ENCODE results near the gene SMAD6. TPM values are rescaled to one million over a fixed set of nuclear protein-coding genes. Genes with fewer than 3 reads are reported as not detected.

SMAD6 gene
- total and polyA plus RNA-seq, 2 experiments from 2014 or later, result 26.6 to 35.4 TPM

DNA sequence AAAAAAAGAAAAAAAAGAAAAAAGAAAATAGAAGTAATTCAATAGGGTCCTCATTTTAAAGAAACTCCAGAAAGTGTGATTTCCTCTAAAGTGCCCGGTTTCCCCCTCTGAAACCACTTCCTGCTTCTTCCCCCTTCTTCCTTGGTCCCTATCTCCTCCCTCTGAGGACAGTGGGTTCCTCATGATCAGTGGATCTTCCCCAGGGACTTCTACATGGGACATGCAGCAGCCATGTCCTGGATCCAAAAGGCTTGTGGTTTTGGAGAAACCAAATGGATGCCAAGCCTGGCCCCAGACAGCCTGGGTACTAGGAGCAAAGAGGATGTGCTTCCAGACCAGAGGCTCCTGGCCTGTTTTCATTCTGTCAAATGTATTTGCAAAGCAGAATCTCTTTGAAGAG lies 26.6 kb upstream of the SMAD6 start:
- DNase-seq (ENCODE audit: low spot score), result no peak
- no peak overlapping the region for H3K4me2 ChIP-seq
- H3K27ac ChIP-seq, result no peak overlapping the region
- 60% methylated on average over 1 of the region's 1 CpG for WGBS (ENCODE audit: low lambda C conversion rate, missing lambda C conversion rate)
- peaks cover 22% of the 10 kb centered on the region for H3K4me1 ChIP-seq (ENCODE audit: insufficient read depth)
- H3K9me3 ChIP-seq (ENCODE audit: low read depth), result no peaks in the 10 kb centered on the region
- H3K79me2 ChIP-seq, result no peaks in the 10 kb centered on the region
- no peaks in the 10 kb centered on the region for H3K27me3 ChIP-seq
- no peaks in the 10 kb centered on the region for H3K36me3 ChIP-seq (replicated peaks; ENCODE audit: insufficient read depth, low read depth)
- TF ChIP-seq EZH2 (IDR thresholded peaks at IDR 0.05; ENCODE audit: borderline replicate concordance) (no peak), EZH2phosphoT487 (IDR thresholded peaks at IDR 0.05; ENCODE audit: low read depth, severe bottlenecking, unreplicated experiment) (no peak)
- TF ChIP-seq, protein P1, sequence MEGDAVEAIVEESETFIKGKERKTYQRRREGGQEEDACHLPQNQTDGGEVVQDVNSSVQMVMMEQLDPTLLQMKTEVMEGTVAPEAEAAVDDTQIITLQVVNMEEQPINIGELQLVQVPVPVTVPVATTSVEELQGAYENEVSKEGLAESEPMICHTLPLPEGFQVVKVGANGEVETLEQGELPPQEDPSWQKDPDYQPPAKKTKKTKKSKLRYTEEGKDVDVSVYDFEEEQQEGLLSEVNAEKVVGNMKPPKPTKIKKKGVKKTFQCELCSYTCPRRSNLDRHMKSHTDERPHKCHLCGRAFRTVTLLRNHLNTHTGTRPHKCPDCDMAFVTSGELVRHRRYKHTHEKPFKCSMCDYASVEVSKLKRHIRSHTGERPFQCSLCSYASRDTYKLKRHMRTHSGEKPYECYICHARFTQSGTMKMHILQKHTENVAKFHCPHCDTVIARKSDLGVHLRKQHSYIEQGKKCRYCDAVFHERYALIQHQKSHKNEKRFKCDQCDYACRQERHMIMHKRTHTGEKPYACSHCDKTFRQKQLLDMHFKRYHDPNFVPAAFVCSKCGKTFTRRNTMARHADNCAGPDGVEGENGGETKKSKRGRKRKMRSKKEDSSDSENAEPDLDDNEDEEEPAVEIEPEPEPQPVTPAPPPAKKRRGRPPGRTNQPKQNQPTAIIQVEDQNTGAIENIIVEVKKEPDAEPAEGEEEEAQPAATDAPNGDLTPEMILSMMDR (IDR thresholded peaks at IDR 0.05; ENCODE audit: poor library complexity), result no peak
- H3K4me3 ChIP-seq, result no peak overlapping the region
- no peak overlapping the region for H2AFZ ChIP-seq
- no peaks in the 10 kb centered on the region for H4K20me1 ChIP-seq (ENCODE audit: insufficient read depth, poor library complexity, severe bottlenecking)
- H3K9me2 ChIP-seq (replicated peaks; ENCODE audit: insufficient read depth), result no peaks in the 10 kb centered on the region

DNA sequence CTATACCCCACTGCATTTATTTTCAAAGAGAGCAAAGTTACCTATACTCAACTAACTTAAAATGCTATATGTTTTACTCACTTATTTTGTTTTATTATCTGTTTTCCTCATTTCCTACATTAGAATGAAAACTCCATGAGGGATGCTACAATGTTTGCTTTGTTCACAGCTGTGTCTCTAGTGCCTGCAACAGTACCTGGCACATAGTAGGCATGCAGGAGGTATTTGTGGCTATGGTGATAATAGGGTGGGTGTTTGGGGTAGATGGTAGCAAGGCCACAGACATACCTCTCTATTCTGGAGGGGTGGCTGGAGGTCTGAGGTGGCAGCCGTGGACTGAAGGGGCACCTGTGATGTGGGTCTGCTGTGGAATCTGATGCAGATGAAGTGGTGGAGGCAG lies 24.7 kb upstream of the SMAD6 start:
- Histone ChIP-seq H3K9me2 (replicated peaks; ENCODE audit: insufficient read depth) (no peaks in the 10 kb centered on the region), H4K20me1 (ENCODE audit: insufficient read depth, poor library complexity, severe bottlenecking) (no peaks in the 10 kb centered on the region), H3K4me2 (no peak overlapping the region), H3K27ac (no peak overlapping the region), H3K4me3 (no peak overlapping the region), H3K27me3 (no peaks in the 10 kb centered on the region), H3K4me1 (ENCODE audit: insufficient read depth) (peaks cover 28% of the 10 kb centered on the region), H2AFZ (no peak overlapping the region), H3K79me2 (no peaks in the 10 kb centered on the region), H3K9me3 (ENCODE audit: low read depth) (no peaks in the 10 kb centered on the region), H3K36me3 (replicated peaks; ENCODE audit: insufficient read depth, low read depth) (no peaks in the 10 kb centered on the region)
- TF ChIP-seq EZH2 (IDR thresholded peaks at IDR 0.05; ENCODE audit: borderline replicate concordance), result no peak
- TF ChIP-seq, protein P1 (IDR thresholded peaks at IDR 0.05; ENCODE audit: poor library complexity), result no peak
- 94% methylated on average over 1 of the region's 1 CpG for WGBS (ENCODE audit: low lambda C conversion rate, missing lambda C conversion rate)
- DNase-seq (ENCODE audit: low spot score), result no peak

DNA sequence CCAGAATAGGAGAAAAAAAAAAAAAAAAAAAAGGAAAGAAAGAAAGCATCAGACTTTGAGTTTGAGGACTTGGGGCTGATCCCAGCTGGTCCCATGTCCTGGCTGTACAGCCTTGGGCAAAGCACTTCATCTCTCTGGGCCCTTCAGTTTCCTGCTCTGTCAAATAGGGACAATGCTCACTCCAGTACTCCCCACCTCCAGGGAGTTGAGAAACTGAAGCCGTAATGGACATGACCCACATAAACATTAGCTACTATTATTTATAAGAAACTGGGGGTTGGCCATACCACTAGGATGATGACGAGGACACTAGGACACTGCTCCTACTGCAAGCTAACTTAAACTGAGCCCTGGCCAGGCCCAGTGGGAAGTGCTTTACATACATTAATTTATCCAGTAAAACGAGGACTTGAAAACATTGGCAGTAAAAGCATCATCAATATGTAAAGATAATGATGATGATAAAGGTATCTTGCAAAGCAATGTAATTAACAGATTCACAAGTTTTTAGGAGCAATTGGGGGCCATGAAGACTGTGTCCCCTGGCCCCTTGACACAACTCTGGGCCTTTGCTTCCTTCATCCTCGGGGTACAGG lies 22.9 kb upstream of the SMAD6 start:
- Histone ChIP-seq H3K27me3 (no peaks in the 10 kb centered on the region), H4K20me1 (ENCODE audit: insufficient read depth, poor library complexity, severe bottlenecking) (no peaks in the 10 kb centered on the region), H3K27ac (peak overlapping the region; percentile 90), H3K4me2 (peak overlapping the region; percentile 58), H3K4me1 (ENCODE audit: insufficient read depth) (peaks cover 28% of the 10 kb centered on the region), H3K9me2 (replicated peaks; ENCODE audit: insufficient read depth) (no peaks in the 10 kb centered on the region), H3K9me3 (ENCODE audit: low read depth) (no peaks in the 10 kb centered on the region), H3K4me3 (no peak overlapping the region), H2AFZ (no peak overlapping the region), H3K36me3 (replicated peaks; ENCODE audit: insufficient read depth, low read depth) (no peaks in the 10 kb centered on the region), H3K79me2 (no peaks in the 10 kb centered on the region)
- 42% methylated on average over 4 of the region's 4 CpGs for WGBS (ENCODE audit: low lambda C conversion rate, missing lambda C conversion rate)
- TF ChIP-seq, protein P1 (IDR thresholded peaks at IDR 0.05; ENCODE audit: poor library complexity), result no peak
- no peak for TF ChIP-seq EZH2 (IDR thresholded peaks at IDR 0.05; ENCODE audit: borderline replicate concordance)
- TF ChIP-seq EZH2phosphoT487 (IDR thresholded peaks at IDR 0.05; ENCODE audit: low read depth, severe bottlenecking, unreplicated experiment), result no peak
- DNase-seq (ENCODE audit: low spot score), result no peak

Data from hepatocyte (in vitro differentiated cells).